Spleen (tissue), 7 donors: Measurements from ENCODE around the gene CADM2.

Experiments
- CTCF ChIP-seq, 11 experiments: fragments of 200-600 bp in 7 of 11; fragments of 450-650 bp in 4 of 11; sonication (generic) in 4 of 11; IDR thresholded peaks in 8 of 11; conservative IDR thresholded peaks in 3 of 11; 1 replicate in 7 of 11; 2 replicates in 4 of 11; pipeline versions ENCODE4 v1.4.0 to v1.8.0; 2016 to 2021; ENCODE audit warnings: antibody characterized with exemption in 11 of 11, inconsistent platforms in 4 of 11, mild to moderate bottlenecking in 1 of 11
- POLR2A ChIP-seq, 3 donors: fragments of 450-650 bp; IDR thresholded peaks; one replicate each; pipeline ENCODE4 v1.5.1; 2017; ENCODE audit warnings: antibody characterized with exemption in 3 of 3, mild to moderate bottlenecking in 1 of 3
- POLR2AphosphoS5 ChIP-seq, 3 donors: sonication (generic); formaldehyde crosslinking; IDR thresholded peaks; one replicate each; pipeline ENCODE4 v1.5.1; 2017; ENCODE audit warnings: antibody characterized with exemption in 3 of 3
- donor health status: DM: no; HTN: no; CAD: no; lungs with moderate emphysema.
- donor health status: DM: no; HTN: no; CAD: no.
- donor health status: DM: no; HTN: no; CAD: no.

- TF ChIP-seq POLR2AphosphoS5 (IDR thresholded peaks at IDR 0.05) (no peak), CTCF (IDR thresholded peaks at IDR 0.05 in 8 of 11, conservative IDR thresholded peaks at IDR 0.05 in 3 of 11) (no peak), POLR2A (IDR thresholded peaks at IDR 0.05) (no peak)
These were observed 224.4 kb downstream of the CADM2 start for GRCh38 chr3:85182975-85183752.
